H9 (cell line): ENCODE data around the gene VPS54. TPM values are rescaled to one million over a fixed set of nuclear protein-coding genes. Genes with fewer than 3 reads are reported as not detected.

Experiments used
- DNase-seq: peaks from one replicate; pipeline ENCODE4 v3.0.0-alpha.2; 2017
- H2AFZ ChIP-seq: one replicate; pipeline ENCODE4 v1.6.1; 2013; ENCODE audit warnings: mild to moderate bottlenecking, low read length, control low read depth, moderate library complexity
- H2AK5ac ChIP-seq: 2 replicates; pipeline ENCODE4 v1.6.1; 2013; ENCODE audit warnings: low read length, control low read depth, mixed read lengths; ENCODE audit not compliant: insufficient read length
- H2BK120ac ChIP-seq: one replicate; pipeline ENCODE4 v1.6.1; 2013; ENCODE audit warnings: low read depth, mild to moderate bottlenecking, low read length, control low read depth, inconsistent platforms; ENCODE audit not compliant: poor library complexity, severe bottlenecking
- H2BK12ac ChIP-seq: 2 replicates; pipeline ENCODE4 v1.6.1; 2013; ENCODE audit warnings: low read length, control low read depth, mixed read lengths, low read depth; ENCODE audit not compliant: insufficient read length
- H2BK15ac ChIP-seq: 2 replicates; pipeline ENCODE4 v1.6.1; 2013; ENCODE audit warnings: low read depth, low read length, control low read depth
- H2BK20ac ChIP-seq: one replicate; pipeline ENCODE4 v1.6.1; 2013; ENCODE audit warnings: low read depth, mild to moderate bottlenecking, low read length, control low read depth, inconsistent platforms; ENCODE audit not compliant: poor library complexity, severe bottlenecking
- H2BK5ac ChIP-seq: 2 replicates; pipeline ENCODE4 v1.6.1; 2013; ENCODE audit warnings: low read length, control low read depth, mixed read lengths; ENCODE audit not compliant: insufficient read length
- H3K14ac ChIP-seq: 2 replicates; pipeline ENCODE4 v1.6.1; 2013; ENCODE audit warnings: low read length, control low read depth; ENCODE audit not compliant: insufficient read depth
- H3K18ac ChIP-seq: 2 replicates; pipeline ENCODE4 v1.6.1; 2013; ENCODE audit warnings: low read depth, mild to moderate bottlenecking, mixed read lengths, low read length, control low read depth; ENCODE audit not compliant: insufficient read length
- H3K23ac ChIP-seq: 2 replicates; pipeline ENCODE4 v1.6.1; 2013; ENCODE audit warnings: low read length, control low read depth, mixed read lengths, low read depth; ENCODE audit not compliant: insufficient read length
- H3K23me2 ChIP-seq: 2 replicates; pipeline ENCODE4 v1.6.1; 2013; ENCODE audit warnings: low read depth, mild to moderate bottlenecking, mixed read lengths, low read length, control low read depth; ENCODE audit not compliant: insufficient read length, poor library complexity, severe bottlenecking
- H3K27ac ChIP-seq: 2 replicates; pipeline ENCODE4 v1.5.1; 2013; ENCODE audit warnings: low read length, control low read depth, mixed read lengths, low read depth; ENCODE audit not compliant: insufficient read length
- H3K27me3 ChIP-seq: 2 replicates; pipeline ENCODE4 v1.6.1; 2013; ENCODE audit warnings: low read length, control low read depth, inconsistent platforms; ENCODE audit not compliant: insufficient read depth
- H3K4ac ChIP-seq: 2 replicates; pipeline ENCODE4 v1.6.1; 2013; ENCODE audit warnings: low read depth, mild to moderate bottlenecking, control low read depth, inconsistent platforms, low read length, moderate library complexity
- H3K4me1 ChIP-seq: 2 replicates; pipeline ENCODE4 v1.6.1; 2013; ENCODE audit warnings: low read length, control low read depth, inconsistent platforms; ENCODE audit not compliant: insufficient read depth
- H3K4me2 ChIP-seq: 2 replicates; pipeline ENCODE4 v1.6.1; 2013; ENCODE audit warnings: low read length, control low read depth, mixed read lengths; ENCODE audit not compliant: insufficient read length, insufficient read depth
- H3K56ac ChIP-seq: 2 replicates; pipeline ENCODE4 v1.6.1; 2013; ENCODE audit warnings: low read depth, mild to moderate bottlenecking, mixed read lengths, low read length, control low read depth; ENCODE audit not compliant: insufficient read length
- H3K79me1 ChIP-seq: 2 replicates; pipeline ENCODE4 v1.6.1; 2013; ENCODE audit warnings: low read depth, mild to moderate bottlenecking, moderate library complexity, low read length, control low read depth, inconsistent platforms; ENCODE audit not compliant: insufficient read depth, poor library complexity, severe bottlenecking
- H3K79me2 ChIP-seq: 2 replicates; pipeline ENCODE4 v1.6.1; 2013; ENCODE audit warnings: low read length, control low read depth, inconsistent platforms; ENCODE audit not compliant: insufficient read depth
- H3K9ac ChIP-seq: 2 replicates; pipeline ENCODE4 v1.6.1; 2013; ENCODE audit warnings: low read length, control low read depth, mixed read lengths; ENCODE audit not compliant: insufficient read length; ENCODE audit errors: extremely low read depth
- H3K9me3 ChIP-seq: one replicate; pipeline ENCODE4 v1.6.1; 2013; ENCODE audit warnings: low read depth, low read length, inconsistent platforms; ENCODE audit not compliant: control insufficient read depth
- H3T11ph ChIP-seq: one replicate; pipeline ENCODE4 v1.6.1; 2013; ENCODE audit warnings: mild to moderate bottlenecking, low read length, control low read depth, inconsistent platforms
- H4K20me1 ChIP-seq: one replicate; pipeline ENCODE4 v1.6.1; 2013; ENCODE audit not compliant: control insufficient read depth, insufficient read length, insufficient read depth
- H4K5ac ChIP-seq: 2 replicates; pipeline ENCODE4 v1.6.1; 2013; ENCODE audit warnings: low read depth, mild to moderate bottlenecking, mixed read lengths, low read length, control low read depth; ENCODE audit not compliant: insufficient read length
- H4K8ac ChIP-seq: replicated peaks from 2 replicates; pipeline ENCODE4 v1.6.1; 2013; ENCODE audit warnings: low read length, control low read depth, mixed read lengths, low read depth; ENCODE audit not compliant: insufficient read length
- H4K91ac ChIP-seq: 2 replicates; pipeline ENCODE4 v1.6.1; 2013; ENCODE audit warnings: low read depth, mild to moderate bottlenecking, moderate library complexity, mixed read lengths, low read length, control low read depth; ENCODE audit not compliant: insufficient read length
- H3K27ac Mint-ChIP-seq, 3 experiments: 2 replicates in 2 of 3; 3 replicates in 1 of 3; pipeline ENCODE4 v1.8.0; 2020 to 2021; ENCODE audit warnings: mixed read lengths in 3 of 3, mild to moderate bottlenecking in 1 of 3, moderate library complexity in 1 of 3
- H3K27me3 Mint-ChIP-seq: 2 replicates; pipeline ENCODE4 v1.8.0; 2021; ENCODE audit warnings: low read depth, mild to moderate bottlenecking, moderate library complexity, mixed read lengths
- H3K36me3 Mint-ChIP-seq, 3 experiments: 2 replicates in 2 of 3; 3 replicates in 1 of 3; pipeline ENCODE4 v1.8.0; 2020 to 2021; ENCODE audit warnings: low read depth in 3 of 3, mixed read lengths in 3 of 3; ENCODE audit not compliant: insufficient read depth in 1 of 3
- H3K4me1 Mint-ChIP-seq, 2 experiments: 2 replicates each; pipeline ENCODE4 v1.8.0; 2020; ENCODE audit warnings: mixed read lengths in 2 of 2
- H3K4me3 Mint-ChIP-seq, 2 experiments: 2 replicates in 1 of 2; 3 replicates in 1 of 2; pipeline ENCODE4 v1.8.0; 2020 to 2021; ENCODE audit warnings: mild to moderate bottlenecking in 2 of 2, mixed read lengths in 2 of 2, moderate library complexity in 1 of 2
- H3K9me3 Mint-ChIP-seq, 2 experiments: 2 replicates in 1 of 2; 3 replicates in 1 of 2; pipeline ENCODE4 v1.8.0; 2020; ENCODE audit warnings: mild to moderate bottlenecking in 2 of 2, mixed read lengths in 2 of 2, moderate library complexity in 1 of 2
- WGBS: extraction: QIAGEN DNeasy Blood & Tissue Kit; methylation state at CpG from one replicate; pipeline ENCODE4 v1.1.7; 2013; ENCODE audit warnings: missing lambda C conversion rate, low lambda C conversion rate, mixed read lengths; ENCODE audit not compliant: insufficient read length; ENCODE audit errors: extremely low coverage; 5-methylcytosine and 5-hydroxymethylcytosine counted together
- total RNA-seq: library from RNA; stranded (reverse); gene quantifications from 2 replicates; pipeline ENCODE4 v1.2.1, GENCODE V29; 2021
- TF ChIP-seq, protein P1 (sequence below): fragments of 200-600 bp; sonication (generic); conservative IDR thresholded peaks from 3 replicates; pipeline ENCODE4 v1.8.0; 2021; ENCODE audit warnings: antibody characterized with exemption, mild to moderate bottlenecking

Gene VPS54
- total RNA-seq, 1 experiment from 2014 or later: 13.4 TPM

DNA sequence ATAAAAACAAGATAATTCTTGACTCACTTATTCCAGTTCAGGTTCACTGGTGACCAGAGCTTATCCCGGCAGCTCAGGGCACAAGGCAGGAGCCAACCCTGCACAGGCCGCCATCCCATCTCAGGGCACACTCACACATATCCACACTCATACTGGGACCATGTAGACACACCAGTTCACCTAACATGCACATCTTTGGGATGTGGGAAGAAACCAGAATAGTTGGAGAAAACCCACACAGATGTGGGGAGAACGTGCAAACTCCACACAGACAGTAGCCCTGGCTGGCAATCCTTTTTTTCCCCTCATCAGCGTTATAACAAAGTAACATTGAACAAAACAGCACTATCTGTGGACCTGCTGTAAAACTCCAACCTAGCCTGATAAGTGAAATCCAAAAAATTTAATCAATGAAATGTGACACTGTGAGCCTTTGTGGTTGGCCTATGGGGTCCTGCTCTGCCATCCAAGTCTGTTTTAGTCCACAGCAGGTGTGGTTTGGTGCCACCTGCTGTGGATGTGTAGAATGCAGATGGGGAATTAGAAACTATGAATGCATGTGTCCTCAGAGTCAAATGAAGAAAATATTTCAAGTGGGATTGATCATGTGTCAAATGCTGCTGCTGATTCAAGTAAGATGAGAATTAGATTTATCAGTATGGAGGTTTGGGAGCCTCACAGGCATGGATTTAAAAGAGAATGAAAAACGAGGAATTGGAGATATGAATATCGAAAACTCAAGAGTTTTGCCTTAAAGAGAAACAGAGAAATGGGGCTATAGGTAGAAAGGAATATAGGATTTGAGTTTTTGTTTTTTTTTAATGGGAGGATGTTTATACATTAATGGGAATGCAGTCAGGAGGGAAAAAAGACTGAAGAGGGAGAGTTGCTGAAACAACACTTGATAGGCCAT, 130.5 kb downstream of the VPS54 start:
- Histone ChIP-seq H2AK5ac (no peak overlapping the region), H4K5ac (no peak overlapping the region), H2BK15ac (no peak overlapping the region), H3K4ac (no peak overlapping the region), H3K18ac (no peak overlapping the region), H3K4me2 (no peak overlapping the region), H3K9ac (no peak overlapping the region), H3K4me1 (peaks cover 5% of the 10 kb centered on the region; the same call in 1 of the 2 replicates), H3K27ac (no peak overlapping the region), H3K56ac (no peak overlapping the region), H2AFZ (no peak overlapping the region), H4K20me1 (no peaks in the 10 kb centered on the region), H3K23me2 (no peaks in the 10 kb centered on the region), H3K79me1 (no peaks in the 10 kb centered on the region), H3K79me2 (no peaks in the 10 kb centered on the region), H2BK20ac (no peak overlapping the region), H2BK12ac (no peak overlapping the region), H2BK120ac (no peak overlapping the region), H4K8ac (no peak overlapping the region), H3K27me3 (no peaks in the 10 kb centered on the region), H3K9me3 (no peaks in the 10 kb centered on the region), H3T11ph (no peak overlapping the region), H2BK5ac (no peak overlapping the region), H3K14ac (no peak overlapping the region), H4K91ac (no peak overlapping the region), H3K23ac (no peak overlapping the region)
- peak; percentile 40 for DNase-seq
- TF ChIP-seq, protein P1, sequence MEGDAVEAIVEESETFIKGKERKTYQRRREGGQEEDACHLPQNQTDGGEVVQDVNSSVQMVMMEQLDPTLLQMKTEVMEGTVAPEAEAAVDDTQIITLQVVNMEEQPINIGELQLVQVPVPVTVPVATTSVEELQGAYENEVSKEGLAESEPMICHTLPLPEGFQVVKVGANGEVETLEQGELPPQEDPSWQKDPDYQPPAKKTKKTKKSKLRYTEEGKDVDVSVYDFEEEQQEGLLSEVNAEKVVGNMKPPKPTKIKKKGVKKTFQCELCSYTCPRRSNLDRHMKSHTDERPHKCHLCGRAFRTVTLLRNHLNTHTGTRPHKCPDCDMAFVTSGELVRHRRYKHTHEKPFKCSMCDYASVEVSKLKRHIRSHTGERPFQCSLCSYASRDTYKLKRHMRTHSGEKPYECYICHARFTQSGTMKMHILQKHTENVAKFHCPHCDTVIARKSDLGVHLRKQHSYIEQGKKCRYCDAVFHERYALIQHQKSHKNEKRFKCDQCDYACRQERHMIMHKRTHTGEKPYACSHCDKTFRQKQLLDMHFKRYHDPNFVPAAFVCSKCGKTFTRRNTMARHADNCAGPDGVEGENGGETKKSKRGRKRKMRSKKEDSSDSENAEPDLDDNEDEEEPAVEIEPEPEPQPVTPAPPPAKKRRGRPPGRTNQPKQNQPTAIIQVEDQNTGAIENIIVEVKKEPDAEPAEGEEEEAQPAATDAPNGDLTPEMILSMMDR: peak; percentile 69
- no peaks in the 10 kb centered on the region for H3K9me3 Mint-ChIP-seq
- no peak overlapping the region for H3K4me3 Mint-ChIP-seq
- peaks cover 18 to 29% of the 10 kb centered on the region in 2 experiments for H3K4me1 Mint-ChIP-seq
- 100% methylated on average over 2 of the region's 6 CpGs for WGBS
- peak overlapping the region; percentile 11 to 92 (median 68); a peak in 5 of 7 replicates for H3K27ac Mint-ChIP-seq
- H3K27me3 Mint-ChIP-seq: no peaks in the 10 kb centered on the region; the same call in 1 of the 2 replicates
- H3K36me3 Mint-ChIP-seq: peaks cover 47 to 91% (median 88%) of the 10 kb centered on the region in 3 experiments
